BLaER1 (cell line): ENCODE results near the gene TNK1.

Source experiments
- H3K27ac ChIP-seq: shearing (Covaris generic); formaldehyde crosslinking; 2 replicates; pipeline ENCODE4 v1.8.1; 2022
- H3K27me3 ChIP-seq: shearing (Covaris generic); formaldehyde crosslinking; 2 replicates; pipeline ENCODE4 v1.8.1; 2022
- H3K36me3 ChIP-seq: shearing (Covaris generic); formaldehyde crosslinking; 2 replicates; pipeline ENCODE4 v1.8.1; 2022
- H3K4me1 ChIP-seq: shearing (Covaris generic); formaldehyde crosslinking; 2 replicates; pipeline ENCODE4 v1.8.1; 2022
- H3K4me2 ChIP-seq: shearing (Covaris generic); formaldehyde crosslinking; 2 replicates; pipeline ENCODE4 v1.8.1; 2022
- H3K4me3 ChIP-seq: shearing (Covaris generic); formaldehyde crosslinking; 2 replicates; pipeline ENCODE4 v1.8.1; 2022
- H3K9ac ChIP-seq: shearing (Covaris generic); formaldehyde crosslinking; 2 replicates; pipeline ENCODE4 v1.8.1; 2022
- H3K9me3 ChIP-seq: shearing (Covaris generic); formaldehyde crosslinking; 2 replicates; pipeline ENCODE4 v1.8.1; 2022
- H4K20me1 ChIP-seq: shearing (Covaris generic); formaldehyde crosslinking; 2 replicates; pipeline ENCODE4 v1.8.1; 2022
- Cebpa-rat ChIP-seq: shearing (Covaris generic); IDR thresholded peaks from 2 replicates; pipeline ENCODE4 v1.8.1; 2022

Gene TNK1

GRCh38 chr17:7408863-7409262 lies 28.0 kb downstream of the TNK1 start:
- no peak overlapping the region for H3K4me2 ChIP-seq
- no peaks in the 10 kb centered on the region for H3K27me3 ChIP-seq
- no peak overlapping the region for H3K4me3 ChIP-seq
- H3K36me3 ChIP-seq = peaks cover 27% of the 10 kb centered on the region
- H3K9me3 ChIP-seq = no peaks in the 10 kb centered on the region
- H3K27ac ChIP-seq = no peak overlapping the region
- no peaks in the 10 kb centered on the region for H4K20me1 ChIP-seq
- H3K4me1 ChIP-seq = peaks cover 35% of the 10 kb centered on the region
- TF ChIP-seq Cebpa-rat = no peak
- H3K9ac ChIP-seq = no peak overlapping the region

GRCh38 chr17:7409716-7410115 lies 28.8 kb downstream of the TNK1 start:
- Histone ChIP-seq H3K9me3 (no peaks in the 10 kb centered on the region), H4K20me1 (no peaks in the 10 kb centered on the region), H3K4me2 (no peak overlapping the region), H3K27me3 (no peaks in the 10 kb centered on the region), H3K36me3 (peaks cover 31% of the 10 kb centered on the region), H3K9ac (no peak overlapping the region), H3K4me3 (no peak overlapping the region), H3K27ac (no peak overlapping the region), H3K4me1 (peaks cover 37% of the 10 kb centered on the region)
- TF ChIP-seq Cebpa-rat = no peak

GRCh38 chr17:7410634-7411426 lies 29.9 kb downstream of the TNK1 start:
- Histone ChIP-seq H3K36me3 (peaks cover 42% of the 10 kb centered on the region), H3K9ac (no peak overlapping the region), H4K20me1 (no peaks in the 10 kb centered on the region), H3K4me2 (no peak overlapping the region), H3K27ac (no peak overlapping the region), H3K4me3 (no peak overlapping the region), H3K27me3 (no peaks in the 10 kb centered on the region), H3K4me1 (peaks cover 30% of the 10 kb centered on the region), H3K9me3 (no peaks in the 10 kb centered on the region)
- no peak for TF ChIP-seq Cebpa-rat

GRCh38 chr17:7411427-7411750 lies 30.5 kb downstream of the TNK1 start:
- Histone ChIP-seq H3K4me3 (no peak overlapping the region), H3K9ac (no peak overlapping the region), H3K36me3 (peaks cover 47% of the 10 kb centered on the region), H4K20me1 (no peaks in the 10 kb centered on the region), H3K4me2 (no peak overlapping the region), H3K27me3 (no peaks in the 10 kb centered on the region), H3K27ac (no peak overlapping the region), H3K4me1 (peaks cover 25% of the 10 kb centered on the region), H3K9me3 (no peaks in the 10 kb centered on the region)
- TF ChIP-seq Cebpa-rat = no peak

GRCh38 chr17:7413346-7413985 lies 32.6 kb downstream of the TNK1 start:
- H3K9ac ChIP-seq = peak overlapping the region; percentile 68
- no peaks in the 10 kb centered on the region for H3K27me3 ChIP-seq
- TF ChIP-seq Cebpa-rat = no peak
- H3K4me3 ChIP-seq = 0 out of 2 replicates have a peak overlapping the region, but pooled peaks have one; percentile 22
- H3K27ac ChIP-seq = peak overlapping the region; percentile 66
- no peaks in the 10 kb centered on the region for H3K9me3 ChIP-seq
- peaks cover 57% of the 10 kb centered on the region for H3K36me3 ChIP-seq
- H3K4me2 ChIP-seq = peak overlapping the region; percentile 78
- H4K20me1 ChIP-seq = no peaks in the 10 kb centered on the region
- H3K4me1 ChIP-seq = peaks cover 16% of the 10 kb centered on the region

- no peak overlapping the region for H3K4me3 ChIP-seq
- no peak overlapping the region for H3K4me2 ChIP-seq
- H3K9ac ChIP-seq = no peak overlapping the region
- no peaks in the 10 kb centered on the region for H3K27me3 ChIP-seq
- no peak for TF ChIP-seq Cebpa-rat
- no peaks in the 10 kb centered on the region for H4K20me1 ChIP-seq
- H3K4me1 ChIP-seq = peaks cover 16% of the 10 kb centered on the region
- H3K27ac ChIP-seq = no peak overlapping the region
- H3K36me3 ChIP-seq = peaks cover 44% of the 10 kb centered on the region
- H3K9me3 ChIP-seq = no peaks in the 10 kb centered on the region
Observed at GRCh38 chr17:7414837-7415236, 33.9 kb downstream of the TNK1 start.

GRCh38 chr17:7415784-7416183 lies 34.9 kb downstream of the TNK1 start:
- Histone ChIP-seq H3K27me3 (no peaks in the 10 kb centered on the region), H3K27ac (no peak overlapping the region), H3K4me3 (no peak overlapping the region), H3K4me1 (peaks cover 16% of the 10 kb centered on the region), H3K9me3 (no peaks in the 10 kb centered on the region), H3K4me2 (no peak overlapping the region), H3K9ac (no peak overlapping the region), H4K20me1 (no peaks in the 10 kb centered on the region), H3K36me3 (peaks cover 34% of the 10 kb centered on the region)
- no peak for TF ChIP-seq Cebpa-rat

GRCh38 chr17:7416323-7416722 lies 35.4 kb downstream of the TNK1 start:
- Histone ChIP-seq H3K27ac (no peak overlapping the region), H4K20me1 (no peaks in the 10 kb centered on the region), H3K36me3 (peaks cover 33% of the 10 kb centered on the region), H3K4me3 (no peak overlapping the region), H3K4me1 (peaks cover 16% of the 10 kb centered on the region), H3K9me3 (no peaks in the 10 kb centered on the region), H3K9ac (no peak overlapping the region), H3K4me2 (no peak overlapping the region), H3K27me3 (no peaks in the 10 kb centered on the region)
- no peak for TF ChIP-seq Cebpa-rat

GRCh38 chr17:7417056-7417655 lies 36.3 kb downstream of the TNK1 start:
- Histone ChIP-seq H3K27ac (no peak overlapping the region), H3K4me2 (no peak overlapping the region), H3K4me1 (peaks cover 16% of the 10 kb centered on the region), H3K27me3 (no peaks in the 10 kb centered on the region), H3K36me3 (peaks cover 33% of the 10 kb centered on the region), H3K4me3 (no peak overlapping the region), H3K9me3 (no peaks in the 10 kb centered on the region), H3K9ac (no peak overlapping the region), H4K20me1 (no peaks in the 10 kb centered on the region)
- no peak for TF ChIP-seq Cebpa-rat

GRCh38 chr17:7418472-7419152 lies 37.7 kb downstream of the TNK1 start:
- no peaks in the 10 kb centered on the region for H4K20me1 ChIP-seq
- no peaks in the 10 kb centered on the region for H3K9me3 ChIP-seq
- H3K27me3 ChIP-seq = no peaks in the 10 kb centered on the region
- H3K27ac ChIP-seq = no peak overlapping the region
- no peak overlapping the region for H3K4me3 ChIP-seq
- no peak overlapping the region for H3K4me2 ChIP-seq
- TF ChIP-seq Cebpa-rat = no peak
- H3K4me1 ChIP-seq = peaks cover 5% of the 10 kb centered on the region
- peaks cover 33% of the 10 kb centered on the region for H3K36me3 ChIP-seq
- H3K9ac ChIP-seq = no peak overlapping the region
